IMR-90 (cell line): Measurements from ENCODE around the gene ZSWIM5. TPM values are rescaled to one million over a fixed set of nuclear protein-coding genes. Genes with fewer than 3 reads are reported as not detected.

Source experiments
- ATAC-seq: fragments of 200-7000 bp; cut with Tn5 transposase; 2 replicates; pipeline ENCODE4 v1.9.1; 2020; ENCODE audit warnings: low read depth, mild to moderate bottlenecking, moderate library complexity
- BruUV-seq: library from RNA; stranded (reverse); fragments of 400-500 nt; replicated peaks from 2 replicates; lab custom pipeline; 2021; lab: Mats Ljungman, UMichigan
- CTCF ChIA-PET: fragments of 300-600 bp; formaldehyde crosslinking; extraction: SDS; loops from one replicate; lab custom pipeline; 2021; ENCODE audit warnings: antibody characterized with exemption; lab: Yijun Ruan, JAX
- POLR2A ChIA-PET: fragments of 300-600 bp; sonication (Branson Sonifier 250); formaldehyde crosslinking; loops from one replicate; lab custom pipeline; 2022; ENCODE audit warnings: antibody characterized with exemption; ENCODE audit not compliant: unreplicated experiment; lab: Charles Lee
- DNase-seq: peaks from one replicate; pipeline ENCODE4 v3.0.0; 2013
- H2AFZ ChIP-seq: replicated peaks from 2 replicates; pipeline ENCODE3; 2013; ENCODE audit warnings: low read length, mild to moderate bottlenecking; ENCODE audit not compliant: poor library complexity
- H2AK5ac ChIP-seq: 2 replicates; pipeline ENCODE4 v1.6.1; 2013; ENCODE audit warnings: low read depth, low read length, inconsistent platforms
- H2AK9ac ChIP-seq: replicated peaks from 2 replicates; pipeline ENCODE3; 2013; ENCODE audit warnings: mild to moderate bottlenecking, low read depth, low read length, moderate library complexity; ENCODE audit not compliant: poor library complexity
- H2BK120ac ChIP-seq: 2 replicates; pipeline ENCODE4 v1.6.1; 2013; ENCODE audit warnings: low read depth, low read length, inconsistent platforms
- H2BK15ac ChIP-seq: 3 replicates; pipeline ENCODE4 v1.6.1; 2013; ENCODE audit warnings: low read depth, low read length, inconsistent platforms
- H2BK20ac ChIP-seq: 2 replicates; pipeline ENCODE4 v1.6.1; 2013; ENCODE audit warnings: low read depth, mild to moderate bottlenecking, inconsistent platforms, low read length, moderate library complexity
- H2BK5ac ChIP-seq: 2 replicates; pipeline ENCODE4 v1.6.1; 2013; ENCODE audit warnings: mild to moderate bottlenecking, low read depth, low read length, inconsistent platforms; ENCODE audit not compliant: poor library complexity, severe bottlenecking
- H3K14ac ChIP-seq: replicated peaks from 2 replicates; pipeline ENCODE4 v1.6.1; 2013; ENCODE audit warnings: low read depth, low read length, inconsistent platforms
- H3K18ac ChIP-seq: 2 replicates; pipeline ENCODE4 v1.6.1; 2013; ENCODE audit warnings: low read depth, low read length, control low read depth
- H3K23ac ChIP-seq: 2 replicates; pipeline ENCODE4 v1.6.1; 2013; ENCODE audit warnings: low read depth, low read length, inconsistent platforms
- H3K27ac ChIP-seq: 2 replicates; pipeline ENCODE4 v1.5.1; 2013; ENCODE audit warnings: mild to moderate bottlenecking, control low read depth, low read length; ENCODE audit not compliant: insufficient read depth
- H3K27me3 ChIP-seq: 2 replicates; pipeline ENCODE4 v1.6.1; 2013; ENCODE audit warnings: low read length; ENCODE audit not compliant: control insufficient read depth, insufficient read depth
- H3K36me3 ChIP-seq: 2 replicates; pipeline ENCODE4 v1.6.1; 2013; ENCODE audit warnings: low read length, mixed read lengths; ENCODE audit not compliant: control insufficient read depth, insufficient read depth
- H3K4ac ChIP-seq: 2 replicates; pipeline ENCODE4 v1.6.1; 2013; ENCODE audit warnings: low read depth, low read length, inconsistent platforms
- H3K4me1 ChIP-seq: 2 replicates; pipeline ENCODE4 v1.6.1; 2013; ENCODE audit warnings: low read length, mixed read lengths; ENCODE audit not compliant: control insufficient read depth, insufficient read depth
- H3K4me2 ChIP-seq: 2 replicates; pipeline ENCODE4 v1.6.1; 2013; ENCODE audit warnings: low read depth, mild to moderate bottlenecking, control low read depth, low read length, moderate library complexity
- H3K4me3 ChIP-seq: 2 replicates; pipeline ENCODE4 v1.5.1; 2013; ENCODE audit warnings: low read depth, mild to moderate bottlenecking, control low read depth, low read length, moderate library complexity; ENCODE audit not compliant: insufficient read depth
- H3K56ac ChIP-seq: 2 replicates; pipeline ENCODE4 v1.6.1; 2013; ENCODE audit warnings: low read length, inconsistent platforms; ENCODE audit not compliant: insufficient read depth; ENCODE audit errors: extremely low read depth
- H3K79me1 ChIP-seq, 2 experiments: 2 replicates each; pipeline ENCODE4 v1.6.1; 2013; ENCODE audit warnings: low read length in 2 of 2, inconsistent platforms in 1 of 2, low read depth in 1 of 2
- H3K9ac ChIP-seq: 2 replicates; pipeline ENCODE4 v1.6.1; 2013; ENCODE audit warnings: low read depth, low read length, control low read depth
- H3K9me1 ChIP-seq: 2 replicates; pipeline ENCODE4 v1.6.1; 2013; ENCODE audit warnings: low read length, inconsistent platforms; ENCODE audit not compliant: insufficient read depth
- H3K9me3 ChIP-seq: 2 replicates; pipeline ENCODE4 v1.6.1; 2013; ENCODE audit warnings: low read length; ENCODE audit not compliant: control insufficient read depth, insufficient read depth
- H4K20me1 ChIP-seq: 2 replicates; pipeline ENCODE4 v1.6.1; 2013; ENCODE audit warnings: low read length, inconsistent platforms; ENCODE audit not compliant: insufficient read depth
- H4K5ac ChIP-seq: 2 replicates; pipeline ENCODE4 v1.6.1; 2013; ENCODE audit warnings: mild to moderate bottlenecking, low read depth, low read length, control low read depth
- H4K8ac ChIP-seq, 2 experiments: 2 replicates each; pipeline ENCODE4 v1.6.1; 2013; ENCODE audit warnings: low read depth in 2 of 2, low read length in 2 of 2, control low read depth in 1 of 2, inconsistent platforms in 1 of 2
- H4K91ac ChIP-seq: 2 replicates; pipeline ENCODE4 v1.6.1; 2013; ENCODE audit warnings: low read depth, low read length, inconsistent platforms; ENCODE audit not compliant: insufficient read depth
- BHLHE40 ChIP-seq: fragments of 150-350 bp; IDR thresholded peaks from 2 replicates; pipeline ENCODE4 v1.6.1; 2016; ENCODE audit warnings: mild to moderate bottlenecking, low read depth, low read length
- CEBPB ChIP-seq: IDR thresholded peaks from 2 replicates; pipeline ENCODE4 v1.6.1; 2012; ENCODE audit warnings: low read depth, low read length, improper control_type of control experiment
- CHD1 ChIP-seq: IDR thresholded peaks from 2 replicates; pipeline ENCODE4 v1.6.1; 2012; ENCODE audit warnings: low read depth, low read length, improper control_type of control experiment
- CTCF ChIP-seq: conservative IDR thresholded peaks from 2 replicates; pipeline ENCODE4 v1.5.1; 2012; ENCODE audit warnings: mild to moderate bottlenecking, low read depth, low read length, improper control_type of control experiment
- ELK1 ChIP-seq: fragments of 150-350 bp; IDR thresholded peaks from 2 replicates; pipeline ENCODE4 v1.6.1; 2016; ENCODE audit warnings: low read depth, mild to moderate bottlenecking, low read length, moderate library complexity, borderline replicate concordance
- FOS ChIP-seq: fragments of 150-350 bp; IDR thresholded peaks from 2 replicates; pipeline ENCODE4 v1.6.1; 2016; ENCODE audit warnings: low read depth, low read length
- MAFK ChIP-seq: IDR thresholded peaks from 2 replicates; pipeline ENCODE4 v1.6.1; 2012; ENCODE audit warnings: low read depth, low read length, improper control_type of control experiment
- MAZ ChIP-seq: IDR thresholded peaks from 2 replicates; pipeline ENCODE4 v1.6.1; 2012; ENCODE audit warnings: low read depth, mild to moderate bottlenecking, low read length, improper control_type of control experiment, moderate library complexity, borderline replicate concordance
- MXI1 ChIP-seq: IDR thresholded peaks from 2 replicates; pipeline ENCODE4 v1.6.1; 2012; ENCODE audit warnings: low read depth, mild to moderate bottlenecking, low read length, moderate library complexity, borderline replicate concordance
- NFE2L2 ChIP-seq: fragments of 150-350 bp; IDR thresholded peaks from 2 replicates; pipeline ENCODE4 v1.6.1; 2016; ENCODE audit warnings: low read depth, mild to moderate bottlenecking, low read length
- POLR2A ChIP-seq: IDR thresholded peaks from 2 replicates; pipeline ENCODE4 v1.6.1; 2012; ENCODE audit warnings: mild to moderate bottlenecking, low read depth, low read length
- RAD21 ChIP-seq: IDR thresholded peaks from 2 replicates; pipeline ENCODE4 v1.6.1; 2012; ENCODE audit warnings: low read length, improper control_type of control experiment
- RCOR1 ChIP-seq: IDR thresholded peaks from 2 replicates; pipeline ENCODE4 v1.6.1; 2012; ENCODE audit warnings: mild to moderate bottlenecking, low read length, improper control_type of control experiment; ENCODE audit not compliant: insufficient replicate concordance
- RFX5 ChIP-seq: IDR thresholded peaks from 2 replicates; pipeline ENCODE4 v1.8.0; 2012; ENCODE audit warnings: low read depth, mild to moderate bottlenecking, low read length, moderate library complexity
- SMC3 ChIP-seq: fragments of 150-350 bp; IDR thresholded peaks from 2 replicates; pipeline ENCODE4 v1.6.1; 2016; ENCODE audit warnings: low read depth, mild to moderate bottlenecking, antibody characterized with exemption, low read length, moderate library complexity
- WGBS, 2 experiments: methylation state at CpG; one replicate each; pipeline versions ENCODE4 v1.1.5 to v1.1.7; 2013; ENCODE audit warnings: missing lambda C conversion rate in 2 of 2; ENCODE audit not compliant: insufficient read length in 1 of 2; ENCODE audit errors: extremely low coverage in 2 of 2; 5-methylcytosine and 5-hydroxymethylcytosine counted together
- dilution Hi-C: fragments of 300-500 bp; cut with HindIII; formaldehyde crosslinking; loops from one replicate; pipeline ENCODE4 v1.14.3; 2018; ENCODE audit warnings: low sequenced_read_pairs; ENCODE audit not compliant: unreplicated experiment
- in situ Hi-C: fragments of 300-500 bp; cut with MboI; formaldehyde crosslinking; loops from 3 replicates; pipeline ENCODE4 v1.14.3; 2019; ENCODE audit warnings: low sequenced_read_pairs, inconsistent platforms, mixed read lengths
- intact Hi-C: fragments of 100-400 bp; cut with micrococcal nuclease; formaldehyde crosslinking; loops from 2 replicates; pipeline ENCODE4 v1.10.0; 2022
- polyA plus RNA-seq, 3 experiments: library from polyadenylated mRNA; depleted of rRNA; stranded (reverse); fragments of >200 nt; gene quantifications; 2 replicates each; pipeline ENCODE4 v1.2.3, GENCODE V29; 2012; ENCODE audit warnings: low replicate concordance in 1 of 3
- total RNA-seq: library from RNA; depleted of rRNA; stranded (reverse); fragments of >200 nt; gene quantifications from 2 replicates; pipeline ENCODE4 v1.2.3, GENCODE V29; 2012
- TF ChIP-seq, protein P1 (sequence below): fragments of 150-350 bp; IDR thresholded peaks from 2 replicates; pipeline ENCODE4 v1.6.1; 2017; ENCODE audit warnings: mild to moderate bottlenecking, antibody characterized with exemption, low read length, low read depth

ZSWIM5 gene
- total and polyA plus RNA-seq, 2 of the 4 experiments (the other 2 are of a cell fraction), result under 0.01 to 0.03 TPM

- Histone ChIP-seq H3K4ac (no peak overlapping the region), H4K8ac (no peak overlapping the region), H3K14ac (no peak overlapping the region), H3K23ac (no peak overlapping the region), H4K5ac (no peak overlapping the region), H3K4me3 (no peak overlapping the region), H3K36me3 (no peaks in the 10 kb centered on the region), H3K27ac (no peak overlapping the region), H3K79me1 (no peaks in the 10 kb centered on the region), H2AK9ac (no peak overlapping the region), H2BK5ac (no peak overlapping the region), H4K20me1 (no peaks in the 10 kb centered on the region), H3K9me1 (no peaks in the 10 kb centered on the region), H3K27me3 (peaks cover 6% of the 10 kb centered on the region), H3K4me2 (no peak overlapping the region), H2BK15ac (no peak overlapping the region), H3K56ac (no peak overlapping the region), H4K91ac (no peak overlapping the region), H2BK120ac (no peak overlapping the region), H2AK5ac (no peak overlapping the region), H3K18ac (no peak overlapping the region), H3K9me3 (no peaks in the 10 kb centered on the region), H3K9ac (no peak overlapping the region), H2BK20ac (no peak overlapping the region), H3K4me1 (no peaks in the 10 kb centered on the region), H2AFZ (no peak overlapping the region)
- 92% methylated on average over 2 of the region's 5 CpGs; no CpG with 5 or more reads in 1 of the 2 experiments for WGBS, 2 experiments
- no peak for DNase-seq
- BruUV-seq, result no TSS peak
- dilution Hi-C loops, result no loop called here
- intact Hi-C loops, result no loop called here
- ATAC-seq, result no peak
- ChIA-PET POLR2A (no interaction called here), CTCF (no interaction called here)
- in situ Hi-C loops, result no loop called here
- TF ChIP-seq ELK1, result no peak
- TF ChIP-seq BHLHE40, result no peak
- no peak for TF ChIP-seq RFX5
- TF ChIP-seq FOS, result no peak
- TF ChIP-seq MAZ, result no peak
- TF ChIP-seq POLR2A, result no peak
- TF ChIP-seq RAD21, result no peak
- TF ChIP-seq MXI1, result no peak
- no peak for TF ChIP-seq CTCF
- TF ChIP-seq NFE2L2, result no peak
- no peak for TF ChIP-seq RCOR1
- no peak for TF ChIP-seq SMC3
- no peak for TF ChIP-seq CEBPB
- no peak for TF ChIP-seq MAFK
- TF ChIP-seq, protein P1, sequence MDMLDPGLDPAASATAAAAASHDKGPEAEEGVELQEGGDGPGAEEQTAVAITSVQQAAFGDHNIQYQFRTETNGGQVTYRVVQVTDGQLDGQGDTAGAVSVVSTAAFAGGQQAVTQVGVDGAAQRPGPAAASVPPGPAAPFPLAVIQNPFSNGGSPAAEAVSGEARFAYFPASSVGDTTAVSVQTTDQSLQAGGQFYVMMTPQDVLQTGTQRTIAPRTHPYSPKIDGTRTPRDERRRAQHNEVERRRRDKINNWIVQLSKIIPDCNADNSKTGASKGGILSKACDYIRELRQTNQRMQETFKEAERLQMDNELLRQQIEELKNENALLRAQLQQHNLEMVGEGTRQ, result no peak
- no peak for TF ChIP-seq CHD1
Measured at GRCh38 chr1:45047032-45047431, 159.4 kb downstream of the ZSWIM5 start.
